Mesenchymal stem cell (in vitro differentiated cells and primary cell): ENCODE data around the gene STKLD1.

Source experiments
- DNase-seq: peaks from one replicate; pipeline ENCODE4 v3.0.0-alpha.2; 2013
- H2AFZ ChIP-seq: one replicate; pipeline ENCODE4 v1.6.1; 2013; ENCODE audit warnings: low read depth, mild to moderate bottlenecking, control low read depth, inconsistent platforms, low read length, moderate library complexity
- H2AK5ac ChIP-seq: 2 replicates; pipeline ENCODE4 v1.6.1; 2013; ENCODE audit warnings: low read length, moderate library complexity, mild to moderate bottlenecking, inconsistent platforms; ENCODE audit not compliant: severe bottlenecking
- H2BK120ac ChIP-seq: one replicate; pipeline ENCODE4 v1.6.1; 2013; ENCODE audit warnings: low read depth, mild to moderate bottlenecking, inconsistent platforms, low read length, moderate library complexity
- H2BK12ac ChIP-seq, 2 experiments: one replicate each; pipeline ENCODE4 v1.6.1; 2013; ENCODE audit warnings: inconsistent platforms in 2 of 2, low read length in 2 of 2, mild to moderate bottlenecking in 2 of 2, moderate library complexity in 2 of 2, control low read depth in 1 of 2
- H2BK15ac ChIP-seq: one replicate; pipeline ENCODE4 v1.6.1; 2013; ENCODE audit warnings: mild to moderate bottlenecking, low read depth, inconsistent platforms; ENCODE audit not compliant: poor library complexity, severe bottlenecking
- H2BK5ac ChIP-seq: 2 replicates; pipeline ENCODE4 v1.6.1; 2013; ENCODE audit warnings: low read depth, mild to moderate bottlenecking, low read length, control low read depth, inconsistent platforms; ENCODE audit not compliant: poor library complexity, severe bottlenecking
- H3K14ac ChIP-seq, 2 experiments: one replicate each; pipeline ENCODE4 v1.6.1; 2013; ENCODE audit warnings: inconsistent platforms in 2 of 2, low read length in 2 of 2, control low read depth in 1 of 2, mild to moderate bottlenecking in 1 of 2, moderate library complexity in 1 of 2
- H3K18ac ChIP-seq, 2 experiments: one replicate each; pipeline ENCODE4 v1.6.1; 2013; ENCODE audit warnings: inconsistent platforms in 2 of 2, low read length in 2 of 2, control low read depth in 1 of 2, low read depth in 1 of 2, mild to moderate bottlenecking in 1 of 2
- H3K23ac ChIP-seq, 2 experiments: one replicate each; pipeline ENCODE4 v1.6.1; 2013; ENCODE audit warnings: inconsistent platforms in 2 of 2, low read length in 2 of 2, mild to moderate bottlenecking in 2 of 2, moderate library complexity in 2 of 2, control low read depth in 1 of 2
- H3K27ac ChIP-seq: 2 replicates; pipeline ENCODE4 v1.5.1; 2013; ENCODE audit warnings: mild to moderate bottlenecking, moderate library complexity, low read length, control low read depth, inconsistent platforms; ENCODE audit not compliant: poor library complexity, severe bottlenecking
- H3K27me3 ChIP-seq, 2 experiments: 2 replicates each; pipeline versions ENCODE4 v1.6.1 to v1.7.0; 2013; ENCODE audit warnings: low read length in 2 of 2, mild to moderate bottlenecking in 2 of 2, moderate library complexity in 2 of 2, control low read depth in 1 of 2, inconsistent platforms in 1 of 2; ENCODE audit not compliant: control insufficient read depth in 1 of 2, insufficient read depth in 1 of 2
- H3K36me3 ChIP-seq, 2 experiments: 2 replicates each; pipeline versions ENCODE4 v1.6.1 to v1.7.0; 2013; ENCODE audit warnings: low read length in 2 of 2, control low read depth in 1 of 2, inconsistent platforms in 1 of 2, low read depth in 1 of 2, mild to moderate bottlenecking in 1 of 2; ENCODE audit not compliant: insufficient read depth in 2 of 2, control insufficient read depth in 1 of 2
- H3K4ac ChIP-seq, 2 experiments: one replicate each; pipeline ENCODE4 v1.6.1; 2013; ENCODE audit warnings: inconsistent platforms in 2 of 2, low read length in 2 of 2, mild to moderate bottlenecking in 2 of 2, moderate library complexity in 2 of 2, control low read depth in 1 of 2, low read depth in 1 of 2
- H3K4me1 ChIP-seq: 2 replicates; pipeline ENCODE4 v1.6.1; 2013; ENCODE audit warnings: low read depth, low read length, control low read depth; ENCODE audit not compliant: control insufficient read depth, insufficient read depth
- H3K4me2 ChIP-seq: 2 replicates; pipeline ENCODE4 v1.6.1; 2013; ENCODE audit warnings: low read length, mild to moderate bottlenecking, inconsistent platforms; ENCODE audit not compliant: poor library complexity, severe bottlenecking
- H3K4me3 ChIP-seq, 2 experiments: 2 replicates each; pipeline versions ENCODE4 v1.5.1 to v1.7.0; 2013; ENCODE audit warnings: low read length in 2 of 2, mild to moderate bottlenecking in 2 of 2, control low read depth in 1 of 2, low read depth in 1 of 2; ENCODE audit not compliant: insufficient read depth in 1 of 2
- H3K79me1 ChIP-seq: replicated peaks from 2 replicates; pipeline ENCODE4 v1.6.1; 2013; ENCODE audit warnings: mild to moderate bottlenecking, control low read depth, low read length, inconsistent platforms; ENCODE audit not compliant: poor library complexity, severe bottlenecking
- H3K9ac ChIP-seq: 2 replicates; pipeline ENCODE4 v1.7.0; 2013; ENCODE audit warnings: mild to moderate bottlenecking, low read length, moderate library complexity
- H3K9me3 ChIP-seq: 2 replicates; pipeline ENCODE4 v1.7.0; 2013; ENCODE audit warnings: mild to moderate bottlenecking, low read length; ENCODE audit not compliant: control insufficient read depth
- H4K8ac ChIP-seq: one replicate; pipeline ENCODE4 v1.6.1; 2013; ENCODE audit warnings: inconsistent platforms, mild to moderate bottlenecking, low read length, moderate library complexity
- H4K91ac ChIP-seq: one replicate; pipeline ENCODE4 v1.6.1; 2013; ENCODE audit warnings: mild to moderate bottlenecking, low read length, inconsistent platforms
- WGBS: methylation state at CpG from one replicate; pipeline ENCODE4 v1.1.7; 2013; ENCODE audit warnings: mixed read lengths; 5-methylcytosine and 5-hydroxymethylcytosine counted together

The STKLD1 gene

DNA sequence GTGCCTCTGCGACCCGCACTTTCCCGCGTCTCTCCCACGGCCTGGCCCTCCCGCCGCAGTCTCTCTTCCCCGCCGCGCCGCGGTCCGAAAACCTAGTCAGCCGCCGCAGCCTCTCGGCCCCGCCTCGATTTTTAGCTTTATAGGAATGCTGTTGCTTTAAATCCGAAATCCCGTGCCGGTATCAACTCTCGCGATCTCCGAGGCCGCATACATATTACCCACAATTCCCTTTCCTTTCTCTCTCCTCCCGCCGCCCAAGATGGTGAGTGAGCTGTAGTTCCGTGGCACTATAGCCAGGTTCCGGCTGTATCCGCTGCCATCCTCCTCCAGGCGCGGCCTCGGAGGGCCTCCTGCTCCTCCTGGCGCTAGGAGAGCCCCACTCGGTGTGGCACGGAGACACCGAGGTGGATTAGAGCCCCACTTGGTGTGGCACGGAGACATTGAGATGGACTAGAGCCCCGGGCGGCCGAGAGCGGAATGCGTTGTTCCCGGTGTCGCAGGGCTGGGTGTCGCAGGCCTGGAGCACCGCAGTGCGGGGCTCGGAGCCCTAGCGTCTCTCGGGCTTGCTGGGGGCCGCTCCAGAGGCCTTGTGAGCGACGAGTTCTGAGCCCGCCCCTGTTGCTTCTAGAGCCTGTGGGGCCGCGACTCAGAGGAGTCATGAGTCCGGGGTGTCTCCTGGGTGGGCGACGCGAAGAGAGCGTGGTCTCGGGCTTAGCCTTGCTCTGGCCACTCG is 28.0 kb upstream of the STKLD1 start, which contains the start of the genes MED22 and RPL7A:
Gene MED22 (minus strand): TSS at position 147 of the 733 bp plus-strand sequence. CDS start 1,469 bp downstream, outside the sequence.
Gene RPL7A (plus strand): TSS at position 234 of the 733 bp plus-strand sequence. CDS start 26 bp downstream, at position 260.
- Histone ChIP-seq H3K4me2 (peak within 1 kb of the TSS; percentile 77), H3K4ac (peak within 1 kb of the TSS; percentile 42 to 71), H3K14ac (peak within 1 kb of the TSS in 1 of 2 experiments; percentile 93), H4K8ac (peak within 1 kb of the TSS; percentile 64), H3K27me3 (no peaks in the 10 kb centered on the region), H3K4me1 (peaks cover 19% of the 10 kb centered on the region), H4K91ac (peak within 1 kb of the TSS; percentile 47), H3K79me1 (peaks cover 33% of the 10 kb centered on the region), H3K36me3 (peaks cover 70 to 74% of the 10 kb centered on the region in 2 experiments), H3K9me3 (no peaks in the 10 kb centered on the region), H2BK12ac (no peak within 1 kb of the TSS), H3K18ac (peak within 1 kb of the TSS; percentile 62 to 91), H2BK120ac (peak within 1 kb of the TSS; percentile 65), H2BK15ac (no peak within 1 kb of the TSS), H2BK5ac (peak within 1 kb of the TSS; percentile 93), H3K27ac (peak within 1 kb of the TSS; percentile 80), H2AFZ (peak within 1 kb of the TSS; percentile 60), H3K9ac (peak within 1 kb of the TSS; percentile 100), H2AK5ac (peak within 1 kb of the TSS; percentile 7), H3K4me3 (peak within 1 kb of the TSS; percentile 80 to 99), H3K23ac (peak within 1 kb of the TSS in 1 of 2 experiments; percentile 90)
- WGBS = under 1% methylated on average over 64 of the region's 64 CpGs
- peak; percentile 97 for DNase-seq

DNA sequence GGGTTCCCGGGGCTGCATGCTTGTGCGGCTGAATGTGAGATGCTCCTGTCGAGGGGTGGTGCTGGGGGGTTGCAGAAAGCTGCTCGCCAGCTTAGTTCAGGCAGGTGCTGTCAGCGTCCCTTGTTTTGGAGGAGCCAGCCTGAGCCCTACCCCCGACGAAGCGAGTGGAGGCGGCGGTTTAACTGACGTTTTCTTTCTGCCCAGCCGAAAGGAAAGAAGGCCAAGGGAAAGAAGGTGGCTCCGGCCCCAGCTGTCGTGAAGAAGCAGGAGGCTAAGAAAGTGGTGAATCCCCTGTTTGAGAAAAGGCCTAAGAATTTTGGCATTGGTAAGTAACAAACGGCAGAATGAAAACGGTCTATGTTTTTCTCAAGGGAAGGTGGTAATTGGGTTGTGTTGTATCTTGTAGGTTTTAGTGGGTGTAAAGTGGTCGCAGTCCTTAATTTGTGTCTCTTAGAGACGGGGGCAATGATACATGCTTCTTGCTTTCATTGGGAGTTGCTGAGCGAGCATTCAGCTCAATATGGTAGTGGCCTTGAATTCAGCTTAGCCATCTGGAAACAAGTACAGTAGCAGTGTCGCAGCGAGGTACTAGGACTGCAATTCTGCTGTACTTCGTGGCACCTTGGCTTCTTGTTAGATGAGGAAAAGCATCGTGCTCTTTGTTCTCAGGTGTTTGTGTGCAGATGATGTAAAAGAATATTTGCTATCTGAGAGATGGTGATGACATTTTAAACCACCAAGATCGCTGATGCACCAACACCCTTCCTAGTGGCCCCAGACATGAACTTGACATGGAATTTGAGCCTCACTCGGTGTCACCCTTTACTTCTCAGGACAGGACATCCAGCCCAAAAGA is 27.2 kb upstream of the STKLD1 start:
- H2BK120ac ChIP-seq = no peak overlapping the region
- H2AK5ac ChIP-seq = peak overlapping the region; percentile 7
- H3K18ac ChIP-seq = peak overlapping the region; percentile 62 to 91
- peaks cover 28% of the 10 kb centered on the region for H3K79me1 ChIP-seq
- peak overlapping the region; percentile 100 for H3K9ac ChIP-seq
- 19% methylated on average over 25 of the region's 25 CpGs for WGBS
- H3K4me2 ChIP-seq = peak overlapping the region; percentile 74
- H2BK12ac ChIP-seq = no peak overlapping the region
- H3K4me3 ChIP-seq = peak overlapping the region; percentile 75 to 99
- H4K91ac ChIP-seq = peak overlapping the region; percentile 47
- no peaks in the 10 kb centered on the region for H3K27me3 ChIP-seq
- no peaks in the 10 kb centered on the region for H3K9me3 ChIP-seq
- peak overlapping the region; percentile 42 to 69 for H3K4ac ChIP-seq
- H3K27ac ChIP-seq = peak overlapping the region; percentile 80
- no peak overlapping the region for H2BK15ac ChIP-seq
- H4K8ac ChIP-seq = peak overlapping the region; percentile 64
- H3K4me1 ChIP-seq = peaks cover 19% of the 10 kb centered on the region
- peak overlapping the region in 1 of 2 experiments; percentile 82 for H3K14ac ChIP-seq
- no peak overlapping the region for H2AFZ ChIP-seq
- H3K23ac ChIP-seq = peak overlapping the region in 1 of 2 experiments; percentile 90
- peaks cover 69 to 74% of the 10 kb centered on the region in 2 experiments for H3K36me3 ChIP-seq
- H2BK5ac ChIP-seq = no peak overlapping the region
- no peak for DNase-seq

DNA sequence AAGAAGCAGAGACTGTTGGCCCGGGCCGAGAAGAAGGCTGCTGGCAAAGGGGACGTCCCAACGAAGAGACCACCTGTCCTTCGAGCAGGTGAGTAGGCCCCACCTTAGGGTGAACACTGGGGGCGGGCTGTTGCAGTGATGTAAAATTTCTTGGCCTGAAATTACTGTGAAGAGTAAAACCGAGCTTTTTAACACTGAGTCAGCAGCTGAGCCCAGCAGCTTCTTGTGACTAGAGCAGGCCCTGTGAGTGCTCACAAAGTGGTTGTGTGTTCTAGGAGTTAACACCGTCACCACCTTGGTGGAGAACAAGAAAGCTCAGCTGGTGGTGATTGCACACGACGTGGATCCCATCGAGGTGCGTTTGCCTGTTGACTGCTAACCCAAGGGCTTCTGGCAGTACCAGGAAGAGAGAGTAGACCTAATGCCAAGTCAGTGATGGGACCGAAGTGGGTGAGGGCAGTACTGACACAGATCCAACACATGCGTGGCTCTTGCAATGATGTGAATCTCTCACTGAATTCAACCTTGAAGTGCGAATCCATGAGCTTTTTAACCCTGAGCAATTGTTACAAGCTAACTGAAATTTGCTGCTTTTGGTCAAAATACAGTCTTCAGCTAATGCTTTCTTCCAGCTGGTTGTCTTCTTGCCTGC is 26.1 kb upstream of the STKLD1 start:
- Histone ChIP-seq H2BK15ac (no peak overlapping the region), H3K79me1 (peaks cover 25% of the 10 kb centered on the region), H3K4me2 (peak overlapping the region; percentile 1), H3K4me3 (peak overlapping the region in 1 of 2 experiments; percentile 99), H3K18ac (no peak overlapping the region), H3K4me1 (peaks cover 24% of the 10 kb centered on the region), H3K14ac (no peak overlapping the region), H2BK5ac (no peak overlapping the region), H4K8ac (no peak overlapping the region), H2AK5ac (no peak overlapping the region), H3K36me3 (peaks cover 66 to 69% of the 10 kb centered on the region in 2 experiments), H2BK12ac (no peak overlapping the region), H2BK120ac (no peak overlapping the region), H3K27me3 (no peaks in the 10 kb centered on the region), H3K9me3 (no peaks in the 10 kb centered on the region), H3K23ac (peak overlapping the region in 1 of 2 experiments; percentile 9), H3K9ac (peak overlapping the region; percentile 100), H4K91ac (no peak overlapping the region), H3K27ac (no peak overlapping the region), H2AFZ (no peak overlapping the region), H3K4ac (no peak overlapping the region)
- no peak for DNase-seq
- whole genome bisulfite sequencing = 93% methylated on average over 15 of the region's 15 CpGs
